ENCODE measurements around the gene GRID2.

DNA sequence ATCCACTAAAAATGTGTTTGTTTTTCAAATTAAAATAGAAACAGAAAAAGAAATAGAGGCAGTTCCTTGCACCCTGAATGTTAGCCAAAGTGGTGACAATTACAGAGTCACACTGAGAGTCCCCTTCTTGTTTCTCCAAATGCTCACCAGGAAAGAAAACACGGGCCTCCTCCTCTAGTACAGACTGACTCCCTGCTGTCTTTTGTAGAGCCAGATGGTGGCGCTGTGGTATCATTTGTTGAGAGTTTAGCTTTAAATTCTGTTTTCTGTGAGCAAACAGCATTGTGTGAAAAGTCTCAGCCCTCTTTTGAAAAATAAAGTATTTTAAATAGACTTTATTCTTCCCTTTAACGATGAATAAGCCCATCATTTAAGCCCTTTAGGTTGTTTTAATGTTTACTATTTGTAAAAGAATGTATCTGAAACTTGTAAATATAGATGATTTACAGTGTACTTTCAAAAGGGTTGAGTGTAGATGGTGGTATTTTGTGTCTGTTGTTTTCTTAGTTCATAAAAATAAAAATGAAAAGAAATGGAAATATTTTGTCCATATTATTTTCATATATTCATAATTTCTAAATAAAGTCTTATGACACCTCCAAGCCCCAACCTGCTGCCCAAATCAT, 1487.9 kb downstream of the GRID2 start:
- TF ChIP-seq, protein P1, sequence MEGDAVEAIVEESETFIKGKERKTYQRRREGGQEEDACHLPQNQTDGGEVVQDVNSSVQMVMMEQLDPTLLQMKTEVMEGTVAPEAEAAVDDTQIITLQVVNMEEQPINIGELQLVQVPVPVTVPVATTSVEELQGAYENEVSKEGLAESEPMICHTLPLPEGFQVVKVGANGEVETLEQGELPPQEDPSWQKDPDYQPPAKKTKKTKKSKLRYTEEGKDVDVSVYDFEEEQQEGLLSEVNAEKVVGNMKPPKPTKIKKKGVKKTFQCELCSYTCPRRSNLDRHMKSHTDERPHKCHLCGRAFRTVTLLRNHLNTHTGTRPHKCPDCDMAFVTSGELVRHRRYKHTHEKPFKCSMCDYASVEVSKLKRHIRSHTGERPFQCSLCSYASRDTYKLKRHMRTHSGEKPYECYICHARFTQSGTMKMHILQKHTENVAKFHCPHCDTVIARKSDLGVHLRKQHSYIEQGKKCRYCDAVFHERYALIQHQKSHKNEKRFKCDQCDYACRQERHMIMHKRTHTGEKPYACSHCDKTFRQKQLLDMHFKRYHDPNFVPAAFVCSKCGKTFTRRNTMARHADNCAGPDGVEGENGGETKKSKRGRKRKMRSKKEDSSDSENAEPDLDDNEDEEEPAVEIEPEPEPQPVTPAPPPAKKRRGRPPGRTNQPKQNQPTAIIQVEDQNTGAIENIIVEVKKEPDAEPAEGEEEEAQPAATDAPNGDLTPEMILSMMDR (conservative IDR thresholded peaks at IDR 0.05; ENCODE audit: low read depth, low read length), result peak; percentile 84
- TF ChIP-seq EZH2 (IDR thresholded peaks at IDR 0.05; ENCODE audit: low read length, unreplicated experiment), result no peak
